HG03025 (cell line): Measurements from ENCODE around the gene ACTL8.

Source experiments
- ATAC-seq: cut with Tn5 transposase; IDR thresholded peaks from one replicate; pipeline ENCODE4 v1.9.1; 2021; ENCODE audit warnings: mild to moderate bottlenecking, moderate library complexity; ENCODE audit not compliant: unreplicated experiment, low FRiP score

The ACTL8 gene

GRCh38 chr1:17867470-17867869, 112.3 kb downstream of the ACTL8 start:
- no peak for ATAC-seq

GRCh38 chr1:17869815-17870214, 114.7 kb downstream of the ACTL8 start:
- ATAC-seq: no peak

GRCh38 chr1:17870679-17871078, 115.5 kb downstream of the ACTL8 start:
- ATAC-seq: no peak

- no peak for ATAC-seq
These were observed 118.0 kb downstream of the ACTL8 start for GRCh38 chr1:17873007-17873675.

GRCh38 chr1:17874231-17874630, 119.1 kb downstream of the ACTL8 start:
- no peak for ATAC-seq

GRCh38 chr1:17874710-17875109, 119.6 kb downstream of the ACTL8 start:
- ATAC-seq: no peak

- no peak for ATAC-seq
These were observed 120.2 kb downstream of the ACTL8 start for GRCh38 chr1:17875171-17875881.

GRCh38 chr1:17875882-17876280, 120.7 kb downstream of the ACTL8 start:
- no peak for ATAC-seq
